ENCODE results near the gene CXCL17. TPM values are rescaled to one million over a fixed set of nuclear protein-coding genes. Genes with fewer than 3 reads are reported as not detected.
"Not testable (repeated sequence)": the region's sequence is repeated elsewhere in the genome, so short reads cannot be mapped to it uniquely, and the experiment has no call there.

The CXCL17 gene
- total RNA-seq, 2 donors from 2014 or later = not detected

- H3K4me1 ChIP-seq = no peaks in the 10 kb centered on the region
- TF ChIP-seq, protein P1, sequence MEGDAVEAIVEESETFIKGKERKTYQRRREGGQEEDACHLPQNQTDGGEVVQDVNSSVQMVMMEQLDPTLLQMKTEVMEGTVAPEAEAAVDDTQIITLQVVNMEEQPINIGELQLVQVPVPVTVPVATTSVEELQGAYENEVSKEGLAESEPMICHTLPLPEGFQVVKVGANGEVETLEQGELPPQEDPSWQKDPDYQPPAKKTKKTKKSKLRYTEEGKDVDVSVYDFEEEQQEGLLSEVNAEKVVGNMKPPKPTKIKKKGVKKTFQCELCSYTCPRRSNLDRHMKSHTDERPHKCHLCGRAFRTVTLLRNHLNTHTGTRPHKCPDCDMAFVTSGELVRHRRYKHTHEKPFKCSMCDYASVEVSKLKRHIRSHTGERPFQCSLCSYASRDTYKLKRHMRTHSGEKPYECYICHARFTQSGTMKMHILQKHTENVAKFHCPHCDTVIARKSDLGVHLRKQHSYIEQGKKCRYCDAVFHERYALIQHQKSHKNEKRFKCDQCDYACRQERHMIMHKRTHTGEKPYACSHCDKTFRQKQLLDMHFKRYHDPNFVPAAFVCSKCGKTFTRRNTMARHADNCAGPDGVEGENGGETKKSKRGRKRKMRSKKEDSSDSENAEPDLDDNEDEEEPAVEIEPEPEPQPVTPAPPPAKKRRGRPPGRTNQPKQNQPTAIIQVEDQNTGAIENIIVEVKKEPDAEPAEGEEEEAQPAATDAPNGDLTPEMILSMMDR (IDR thresholded peaks at IDR 0.05) = no peak
- H3K36me3 ChIP-seq = no peaks in the 10 kb centered on the region
- no peak overlapping the region for H3K4me3 ChIP-seq
- no peaks in the 10 kb centered on the region for H3K27me3 ChIP-seq
- H3K9me3 ChIP-seq = no peaks in the 10 kb centered on the region
- H3K27ac ChIP-seq = no peak overlapping the region
- no peak for DNase-seq (ENCODE audit: low spot score)
Observed at GRCh38 chr19:42455621-42456081, 12.9 kb upstream of the CXCL17 start.

DNA sequence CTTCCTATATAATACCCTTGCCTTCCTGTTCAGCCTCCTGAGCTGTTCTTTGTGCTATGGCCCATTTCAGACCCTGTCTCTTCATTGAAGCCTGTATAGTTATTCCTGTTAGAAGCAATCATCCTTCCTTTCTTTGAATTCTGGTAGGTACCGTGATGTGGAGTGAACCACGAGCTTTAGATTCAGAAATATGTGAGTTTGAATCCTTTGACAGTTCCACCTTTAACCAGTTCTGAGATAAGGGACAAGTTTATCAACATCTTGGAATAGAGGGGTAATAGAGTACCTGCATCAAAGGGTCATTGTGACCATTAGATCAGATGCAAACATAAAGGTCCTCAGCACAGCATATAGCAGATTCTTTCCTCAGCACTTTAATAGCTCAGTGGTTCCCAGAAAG lies 12.3 kb upstream of the CXCL17 start:
- Histone ChIP-seq H3K36me3 (no peaks in the 10 kb centered on the region), H3K9me3 (no peaks in the 10 kb centered on the region), H3K4me3 (no peak overlapping the region), H3K4me1 (peaks cover 0 to 3% of the 10 kb centered on the region in 2 donors), H3K27me3 (no peaks in the 10 kb centered on the region), H3K27ac (no peak overlapping the region)
- DNase-seq (ENCODE audit: low spot score) = no peak
- TF ChIP-seq, protein P1 (IDR thresholded peaks at IDR 0.05) = no peak

DNA sequence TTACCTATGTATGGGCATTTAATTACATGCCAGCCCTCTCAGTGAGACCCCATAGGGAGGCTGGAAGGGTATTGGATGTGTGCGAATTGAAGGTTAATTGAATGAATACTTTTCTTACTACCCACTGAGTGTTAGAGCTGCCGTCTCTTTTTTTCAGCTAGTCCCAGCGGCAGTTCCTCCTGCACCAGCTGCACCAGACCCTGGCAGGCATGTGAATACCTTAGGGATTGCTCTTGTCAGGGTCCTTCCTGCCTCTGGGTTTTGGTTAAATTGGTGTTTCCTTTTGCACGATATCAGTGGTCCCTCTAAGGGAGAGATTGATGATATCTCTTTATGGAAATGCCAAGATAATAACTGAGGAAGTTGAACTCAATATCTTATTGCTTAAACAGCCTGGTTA lies 9.8 kb upstream of the CXCL17 start:
- Histone ChIP-seq H3K27me3 (no peaks in the 10 kb centered on the region), H3K4me1 (peaks cover 0 to 10% of the 10 kb centered on the region in 2 donors), H3K9me3 (no peaks in the 10 kb centered on the region), H3K4me3 (no peak overlapping the region), H3K27ac (no peak overlapping the region), H3K36me3 (no peaks in the 10 kb centered on the region)
- DNase-seq (ENCODE audit: low spot score) = no peak
- TF ChIP-seq, protein P1 (IDR thresholded peaks at IDR 0.05) = no peak

- Histone ChIP-seq H3K27ac (peak overlapping the region in 1 of 2 donors; percentile 34), H3K27me3 (no peaks in the 10 kb centered on the region), H3K36me3 (no peaks in the 10 kb centered on the region), H3K4me3 (no peak overlapping the region), H3K9me3 (no peaks in the 10 kb centered on the region), H3K4me1 (peaks cover 0 to 10% of the 10 kb centered on the region in 2 donors)
- DNase-seq (ENCODE audit: low spot score) = peak; percentile 79
- TF ChIP-seq, protein P1 (IDR thresholded peaks at IDR 0.05) = peak; percentile 74 to 90
Observed at GRCh38 chr19:42450314-42450934, 7.7 kb upstream of the CXCL17 start.

- H3K27ac ChIP-seq; H3K9me3 ChIP-seq; H3K36me3 ChIP-seq; DNase-seq (ENCODE audit: low spot score); H3K4me1 ChIP-seq; H3K4me3 ChIP-seq; H3K27me3 ChIP-seq: not testable (repeated sequence)
Observed at GRCh38 chr19:42448306-42448705, 5.6 kb upstream of the CXCL17 start.

DNA sequence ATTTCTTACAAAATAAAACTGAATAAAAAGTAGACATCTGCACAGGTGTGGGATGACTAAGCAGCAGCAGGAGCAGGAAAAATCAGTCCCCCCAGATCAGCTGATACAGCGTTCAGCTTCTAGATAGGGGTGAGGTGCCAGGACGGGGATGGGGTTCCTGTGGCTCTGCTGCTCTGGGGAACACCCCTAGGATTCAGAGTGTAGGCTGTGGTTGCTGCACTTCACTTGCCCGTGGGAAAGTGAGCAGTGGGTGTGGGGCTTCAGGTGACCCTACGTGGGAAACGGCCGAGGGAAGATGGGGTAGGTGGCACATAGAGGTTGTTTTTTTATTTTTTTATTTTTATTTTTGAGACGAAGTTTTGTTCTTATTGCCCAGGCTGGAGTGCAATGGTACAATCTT lies 3.2 kb upstream of the CXCL17 start:
- no peak overlapping the region for H3K27ac ChIP-seq
- DNase-seq (ENCODE audit: low spot score) = no peak
- no peak overlapping the region for H3K4me3 ChIP-seq
- TF ChIP-seq, protein P1 (IDR thresholded peaks at IDR 0.05) = no peak
- no peaks in the 10 kb centered on the region for H3K27me3 ChIP-seq
- H3K9me3 ChIP-seq = no peaks in the 10 kb centered on the region
- peaks cover 0 to 10% of the 10 kb centered on the region in 2 donors for H3K4me1 ChIP-seq
- H3K36me3 ChIP-seq = no peaks in the 10 kb centered on the region
